ENCODE results near the gene GPR63. TPM values are rescaled to one million over a fixed set of nuclear protein-coding genes. Genes with fewer than 3 reads are reported as not detected.
A peak's percentile ranks its signal among the peaks of the same experiment; 100 is the strongest.

The GPR63 gene
- total and polyA plus RNA-seq, 9 of the 15 experiments (the other 6 are each of a cell fraction or from before 2014, with no cell fraction given): 1.6 to 5.1 (median 3.7) TPM

DNA sequence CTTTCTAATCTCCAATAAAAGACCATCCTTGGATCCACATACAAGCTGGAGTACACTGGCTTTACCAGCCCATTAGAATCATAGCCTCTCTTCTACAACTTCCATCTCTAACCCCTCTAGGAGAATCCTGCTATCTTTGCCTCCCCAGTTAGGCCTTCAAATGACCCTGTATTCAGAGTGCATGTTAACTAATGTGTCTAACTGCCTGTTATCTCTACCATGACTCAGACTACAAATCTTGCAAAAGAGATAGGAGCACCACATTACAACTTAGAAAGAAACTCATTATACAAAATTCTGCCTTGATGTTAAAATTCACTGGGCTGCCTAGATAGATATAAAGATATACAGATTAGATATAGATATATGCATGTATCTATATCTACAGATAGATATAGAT is 28.2 kb downstream of the GPR63 start (continued):
- TF ChIP-seq MYBL2 (IDR thresholded peaks at IDR 0.05; ENCODE audit: low read depth) (0 out of 2 replicates have a peak, but pooled peaks have one; percentile 40), MYBL2 (CRISPR knock-in tag; IDR thresholded peaks at IDR 0.05; ENCODE audit: borderline replicate concordance) (no peak), CREB1 (IDR thresholded peaks at IDR 0.05) (peak; percentile 27; the same call in 1 of the 2 replicates), CREB1 (CRISPR knock-in tag; IDR thresholded peaks at IDR 0.05) (no peak), TEAD1 (CRISPR knock-in tag; IDR thresholded peaks at IDR 0.05) (no peak), GATAD2B (IDR thresholded peaks at IDR 0.05; ENCODE audit: borderline replicate concordance) (peak; percentile 75; the same call in 1 of the 2 replicates), TGIF2 (CRISPR knock-in tag; IDR thresholded peaks at IDR 0.05) (no peak), SMARCE1 (IDR thresholded peaks at IDR 0.05) (peak; percentile 94), MEIS2 (IDR thresholded peaks at IDR 0.05; ENCODE audit: partially characterized antibody) (peak; percentile 77), MAFF (IDR thresholded peaks at IDR 0.05; ENCODE audit: low read length) (peak; percentile 60), KDM1A (IDR thresholded peaks at IDR 0.05) (peak; percentile 81 to 82), TBL1XR1 (IDR thresholded peaks at IDR 0.05; ENCODE audit: low read length in 2 of 2) (peak in 1 of 2 experiments; percentile 47; a peak in 2 of 4 replicates), SIX5 (IDR thresholded peaks at IDR 0.05; ENCODE audit: borderline replicate concordance in 1 of 2, insufficient read depth in 1 of 2, low read depth in 1 of 2, low read length in 2 of 2) (no peak), COPS2 (conservative IDR thresholded peaks at IDR 0.05) (no peak), JUN (IDR thresholded peaks at IDR 0.05; ENCODE audit: borderline replicate concordance, low read depth, low read length) (peak; percentile 54; the same call in 1 of the 2 replicates), JUN (CRISPR knock-in tag; IDR thresholded peaks at IDR 0.05; ENCODE audit: borderline replicate concordance) (no peak), PML (IDR thresholded peaks at IDR 0.05; ENCODE audit: low read length) (peak; percentile 78), TEAD4 (IDR thresholded peaks at IDR 0.05; ENCODE audit: low read length) (peak; percentile 92), TEAD4 (CRISPR knock-in tag; IDR thresholded peaks at IDR 0.05; ENCODE audit: borderline replicate concordance) (no peak), NFRKB (IDR thresholded peaks at IDR 0.05; ENCODE audit: low read depth) (no peak), HDAC1 (IDR thresholded peaks at IDR 0.05) (peak in 1 of 2 experiments; percentile 59; a peak in 1 of 4 replicates)
- TF ChIP-seq, protein P1, sequence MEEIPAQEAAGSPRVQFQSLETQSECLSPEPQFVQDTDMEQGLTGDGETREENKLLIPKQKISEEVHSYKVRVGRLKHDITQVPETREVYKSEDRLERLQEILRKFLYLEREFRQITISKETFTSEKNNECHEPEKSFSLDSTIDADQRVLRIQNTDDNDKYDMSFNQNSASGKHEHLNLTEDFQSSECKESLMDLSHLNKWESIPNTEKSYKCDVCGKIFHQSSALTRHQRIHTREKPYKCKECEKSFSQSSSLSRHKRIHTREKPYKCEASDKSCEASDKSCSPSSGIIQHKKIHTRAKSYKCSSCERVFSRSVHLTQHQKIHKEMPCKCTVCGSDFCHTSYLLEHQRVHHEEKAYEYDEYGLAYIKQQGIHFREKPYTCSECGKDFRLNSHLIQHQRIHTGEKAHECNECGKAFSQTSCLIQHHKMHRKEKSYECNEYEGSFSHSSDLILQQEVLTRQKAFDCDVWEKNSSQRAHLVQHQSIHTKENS (CRISPR knock-in tag; IDR thresholded peaks at IDR 0.05): no peak
- TF ChIP-seq, protein P2, sequence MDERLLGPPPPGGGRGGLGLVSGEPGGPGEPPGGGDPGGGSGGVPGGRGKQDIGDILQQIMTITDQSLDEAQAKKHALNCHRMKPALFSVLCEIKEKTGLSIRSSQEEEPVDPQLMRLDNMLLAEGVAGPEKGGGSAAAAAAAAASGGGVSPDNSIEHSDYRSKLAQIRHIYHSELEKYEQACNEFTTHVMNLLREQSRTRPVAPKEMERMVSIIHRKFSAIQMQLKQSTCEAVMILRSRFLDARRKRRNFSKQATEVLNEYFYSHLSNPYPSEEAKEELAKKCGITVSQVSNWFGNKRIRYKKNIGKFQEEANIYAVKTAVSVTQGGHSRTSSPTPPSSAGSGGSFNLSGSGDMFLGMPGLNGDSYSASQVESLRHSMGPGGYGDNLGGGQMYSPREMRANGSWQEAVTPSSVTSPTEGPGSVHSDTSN (CRISPR knock-in tag; IDR thresholded peaks at IDR 0.05; ENCODE audit: low read depth): no peak
- TF ChIP-seq, protein P2 (tag; conservative IDR thresholded peaks at IDR 0.05; ENCODE audit: low read depth): peak; percentile 55
- TF ChIP-seq, protein P3, sequence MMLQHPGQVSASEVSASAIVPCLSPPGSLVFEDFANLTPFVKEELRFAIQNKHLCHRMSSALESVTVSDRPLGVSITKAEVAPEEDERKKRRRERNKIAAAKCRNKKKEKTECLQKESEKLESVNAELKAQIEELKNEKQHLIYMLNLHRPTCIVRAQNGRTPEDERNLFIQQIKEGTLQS (IDR thresholded peaks at IDR 0.05): peak; percentile 81
- TF ChIP-seq, protein P3 (CRISPR knock-in tag; conservative IDR thresholded peaks at IDR 0.05): no peak
- TF ChIP-seq, protein P4, sequence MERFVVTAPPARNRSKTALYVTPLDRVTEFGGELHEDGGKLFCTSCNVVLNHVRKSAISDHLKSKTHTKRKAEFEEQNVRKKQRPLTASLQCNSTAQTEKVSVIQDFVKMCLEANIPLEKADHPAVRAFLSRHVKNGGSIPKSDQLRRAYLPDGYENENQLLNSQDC (CRISPR knock-in tag; IDR thresholded peaks at IDR 0.05): no peak

Measured in K562 (cell line).